Osteoblast (primary cell): ENCODE measurements around the gene CRHR1. TPM values are rescaled to one million over a fixed set of nuclear protein-coding genes. Genes with fewer than 3 reads are reported as not detected.
A peak's percentile ranks its signal among the peaks of the same experiment; 100 is the strongest.

ENCODE experiments used
- DNase-seq: peaks from one replicate; pipeline ENCODE4 v3.0.0; 2011; ENCODE audit warnings: low spot score, mixed read lengths; ENCODE audit not compliant: insufficient read length; ENCODE audit errors: missing footprints
- H2AFZ ChIP-seq: 2 replicates; pipeline ENCODE4 v1.6.0; 2011; ENCODE audit warnings: mild to moderate bottlenecking, low read length
- H3K27ac ChIP-seq: 2 replicates; pipeline ENCODE4 v1.5.1; 2011; ENCODE audit warnings: mild to moderate bottlenecking, low read depth, low read length, moderate library complexity
- H3K27me3 ChIP-seq: 2 replicates; pipeline ENCODE4 v1.6.0; 2012; ENCODE audit warnings: mild to moderate bottlenecking, control low read depth, inconsistent platforms, low read length, moderate library complexity; ENCODE audit not compliant: insufficient read depth
- H3K36me3 ChIP-seq: 2 replicates; pipeline ENCODE4 v1.5.1; 2011; ENCODE audit warnings: mild to moderate bottlenecking, low read length, control low read depth, moderate library complexity; ENCODE audit not compliant: insufficient read depth
- H3K4me1 ChIP-seq: 2 replicates; pipeline ENCODE4 v1.5.1; 2011; ENCODE audit warnings: mild to moderate bottlenecking, low read length, control low read depth, moderate library complexity; ENCODE audit not compliant: insufficient read depth
- H3K4me2 ChIP-seq: 2 replicates; pipeline ENCODE4 v1.6.0; 2011; ENCODE audit warnings: mild to moderate bottlenecking, low read length; ENCODE audit not compliant: insufficient read depth
- H3K4me3 ChIP-seq: fragments of 200-600 bp; sonication (generic); 3 replicates; pipeline ENCODE4 v1.5.1; 2012; ENCODE audit warnings: mild to moderate bottlenecking, low read length, inconsistent platforms; ENCODE audit not compliant: insufficient read depth
- H3K79me2 ChIP-seq: 2 replicates; pipeline ENCODE4 v1.6.0; 2012; ENCODE audit warnings: mild to moderate bottlenecking, low read length, control low read depth, inconsistent platforms; ENCODE audit not compliant: insufficient read depth
- H3K9me3 ChIP-seq: 2 replicates; pipeline ENCODE4 v1.5.1; 2011; ENCODE audit warnings: low read depth, low read length, control low read depth
- H4K20me1 ChIP-seq: 2 replicates; pipeline ENCODE4 v1.6.0; 2012; ENCODE audit warnings: mild to moderate bottlenecking, low read length, control low read depth; ENCODE audit not compliant: insufficient read depth
- CTCF ChIP-seq: IDR thresholded peaks from 2 replicates; pipeline ENCODE4 v1.5.1; 2011; ENCODE audit warnings: mild to moderate bottlenecking, low read depth, low read length, moderate library complexity; ENCODE audit errors: extremely low read depth
- total RNA-seq: library from RNA; depleted of rRNA; stranded (reverse); fragments of >200 nt; gene quantifications from 2 replicates; pipeline ENCODE4 v1.2.3, GENCODE V29; 2012

CRHR1 gene
- total RNA-seq, 1 donor = not detected

GRCh38 chr17:45815752-45816151, 31.6 kb downstream of the CRHR1 start:
- no peaks in the 10 kb centered on the region for H3K36me3 ChIP-seq

GRCh38 chr17:45818041-45818440, 33.9 kb downstream of the CRHR1 start:
- no peak overlapping the region for H3K4me2 ChIP-seq
- peak; percentile 79 for DNase-seq
- no peaks in the 10 kb centered on the region for H3K9me3 ChIP-seq
- no peaks in the 10 kb centered on the region for H3K79me2 ChIP-seq
- no peak for TF ChIP-seq CTCF
- no peak overlapping the region for H3K27ac ChIP-seq
- no peak overlapping the region for H2AFZ ChIP-seq
- no peaks in the 10 kb centered on the region for H3K36me3 ChIP-seq
- no peaks in the 10 kb centered on the region for H4K20me1 ChIP-seq
- H3K27me3 ChIP-seq = peaks cover 5% of the 10 kb centered on the region
- H3K4me3 ChIP-seq = no peak overlapping the region
- no peaks in the 10 kb centered on the region for H3K4me1 ChIP-seq

More at GRCh38 chr17:45815752-45816151, 31.6 kb downstream of the CRHR1 start:
- Histone ChIP-seq H3K4me1 (no peaks in the 10 kb centered on the region), H3K79me2 (no peaks in the 10 kb centered on the region), H2AFZ (no peak overlapping the region), H3K4me3 (no peak overlapping the region), H4K20me1 (no peaks in the 10 kb centered on the region), H3K9me3 (no peaks in the 10 kb centered on the region), H3K27ac (no peak overlapping the region), H3K27me3 (no peaks in the 10 kb centered on the region), H3K4me2 (no peak overlapping the region)
- DNase-seq = no peak
- TF ChIP-seq CTCF = no peak

GRCh38 chr17:45818699-45819098, 34.6 kb downstream of the CRHR1 start:
- no peaks in the 10 kb centered on the region for H3K79me2 ChIP-seq
- peaks cover 5% of the 10 kb centered on the region for H3K27me3 ChIP-seq

GRCh38 chr17:45819632-45820031, 35.5 kb downstream of the CRHR1 start:
- H3K4me3 ChIP-seq = no peak overlapping the region
- H3K4me2 ChIP-seq = no peak overlapping the region
- no peak for DNase-seq
- no peaks in the 10 kb centered on the region for H4K20me1 ChIP-seq
- H3K79me2 ChIP-seq = no peaks in the 10 kb centered on the region
- no peaks in the 10 kb centered on the region for H3K9me3 ChIP-seq
- H2AFZ ChIP-seq = no peak overlapping the region
- H3K27ac ChIP-seq = no peak overlapping the region
- no peaks in the 10 kb centered on the region for H3K4me1 ChIP-seq
- no peaks in the 10 kb centered on the region for H3K36me3 ChIP-seq
- H3K27me3 ChIP-seq = peaks cover 5% of the 10 kb centered on the region
- TF ChIP-seq CTCF = no peak

More at GRCh38 chr17:45818699-45819098, 34.6 kb downstream of the CRHR1 start:
- TF ChIP-seq CTCF = no peak
- Histone ChIP-seq H3K4me1 (no peaks in the 10 kb centered on the region), H3K27ac (no peak overlapping the region), H3K9me3 (no peaks in the 10 kb centered on the region), H3K4me2 (no peak overlapping the region), H2AFZ (no peak overlapping the region), H4K20me1 (no peaks in the 10 kb centered on the region), H3K36me3 (no peaks in the 10 kb centered on the region), H3K4me3 (no peak overlapping the region)
- DNase-seq = no peak
